HT1080 (cell line): ENCODE data around the gene TBL3. TPM values are rescaled to one million over a fixed set of nuclear protein-coding genes. Genes with fewer than 3 reads are reported as not detected.
A peak's percentile ranks its signal among the peaks of the same experiment; 100 is the strongest.
"Not testable (repeated sequence)": the region's sequence is repeated elsewhere in the genome, so short reads cannot be mapped to it uniquely, and the experiment has no call there.

Source experiments
- DNase-seq: peaks from one replicate; pipeline ENCODE4 v3.0.0-alpha.2; 2015; ENCODE audit warnings: low read depth
- total RNA-seq: library from RNA; depleted of rRNA; stranded (reverse); fragments of >200 nt; shearing (Covaris generic); gene quantifications from 2 replicates; pipeline ENCODE4 v1.2.3, GENCODE V29; 2014

Gene TBL3
- total RNA-seq, 1 experiment from 2014 or later, result 53.4 TPM

GRCh38 chr16:1942810-1943726 lies 28.8 kb upstream of the TBL3 start, which contains the start of gene MSRB1:
Gene MSRB1, minus strand, starts transcription at chr16:1943199. Its CDS starts 43 bp downstream, at chr16:1943156.
- peak; percentile 93 for DNase-seq

GRCh38 chr16:1944612-1945199 lies 27.1 kb upstream of the TBL3 start:
- no peak for DNase-seq

GRCh38 chr16:1945559-1946391 lies 26.1 kb upstream of the TBL3 start:
- DNase-seq, result no peak

- DNase-seq, result no peak
These were observed 25.1 kb upstream of the TBL3 start for GRCh38 chr16:1946495-1947368.

- no peak for DNase-seq
These were observed 24.5 kb upstream of the TBL3 start for GRCh38 chr16:1947369-1947670.

- DNase-seq, result no peak
These were observed 22.3 kb upstream of the TBL3 start for GRCh38 chr16:1949507-1949906.

GRCh38 chr16:1950047-1950446 lies 21.8 kb upstream of the TBL3 start:
- no peak for DNase-seq

GRCh38 chr16:1950559-1950958 lies 21.3 kb upstream of the TBL3 start:
- DNase-seq, result no peak

- no peak for DNase-seq
These were observed 18.1 kb upstream of the TBL3 start for GRCh38 chr16:1953734-1954133.

GRCh38 chr16:1957434-1958142 lies 14.3 kb upstream of the TBL3 start:
- DNase-seq, result not testable (repeated sequence)

- DNase-seq, result not testable (repeated sequence)
These were observed 13.7 kb upstream of the TBL3 start for GRCh38 chr16:1958143-1958491.

- no peak for DNase-seq
These were observed 13.1 kb upstream of the TBL3 start for GRCh38 chr16:1958715-1959268.

GRCh38 chr16:1959269-1960039 lies 12.4 kb upstream of the TBL3 start, which contains the start of gene NDUFB10:
Gene NDUFB10, plus strand, starts transcription at chr16:1959538. Its CDS starts 87 bp downstream, at chr16:1959625.
- peak; percentile 87 for DNase-seq

- DNase-seq, result peak; percentile 81
These were observed 10.9 kb upstream of the TBL3 start for GRCh38 chr16:1960665-1961630.

- peak; percentile 71 for DNase-seq
These were observed 10.2 kb upstream of the TBL3 start for GRCh38 chr16:1961651-1962067.

- DNase-seq, result not testable (repeated sequence)
These were observed 9.4 kb upstream of the TBL3 start for GRCh38 chr16:1962161-1963153.
